GM19193 (cell line): ENCODE measurements around the gene G6PC1.

Source experiments
- POLR2A ChIP-seq: IDR thresholded peaks from 4 replicates; pipeline ENCODE4 v1.6.1; 2011; ENCODE audit not compliant: insufficient read depth, insufficient read length; ENCODE audit errors: extremely low read depth

Gene G6PC1

DNA sequence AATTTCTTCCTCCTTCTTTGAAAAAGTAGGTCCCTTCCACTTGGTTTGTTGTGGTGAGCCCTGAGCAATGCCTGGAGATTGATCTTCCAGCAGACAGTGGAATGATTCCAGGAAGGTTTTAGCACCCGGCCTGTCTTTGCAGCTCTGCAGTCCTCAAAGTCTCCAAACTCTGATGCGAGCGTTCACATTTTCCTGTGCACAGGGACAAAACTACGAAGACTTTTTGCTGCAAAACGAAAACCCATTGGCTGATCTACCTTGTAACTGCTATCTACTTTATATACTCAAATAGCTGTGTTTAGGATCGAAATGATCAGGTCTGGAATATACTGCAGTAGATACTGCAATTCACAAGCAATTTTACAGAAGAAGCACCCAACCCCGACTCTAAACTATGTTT, 21.7 kb downstream of the G6PC1 start:
- TF ChIP-seq POLR2A = no peak

DNA sequence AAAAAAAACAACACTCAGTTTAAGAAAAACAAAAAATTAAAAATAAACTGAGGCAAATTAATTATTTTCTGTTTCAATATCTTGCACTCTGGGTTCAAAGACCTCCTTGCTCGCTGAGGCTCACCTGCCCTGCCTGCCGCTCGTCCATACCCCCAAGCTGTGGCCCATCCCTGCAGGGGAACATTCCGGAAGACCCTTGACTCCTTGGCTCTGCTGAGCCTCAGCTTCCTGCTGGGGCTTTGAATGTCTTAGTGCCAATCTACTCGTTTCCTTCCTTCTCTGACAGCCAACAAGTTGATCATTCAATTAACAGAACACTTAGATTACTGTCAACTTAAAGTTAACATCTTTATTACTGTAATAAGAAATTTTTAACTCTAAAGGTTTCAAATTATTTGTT, 24.3 kb downstream of the G6PC1 start:
- no peak for TF ChIP-seq POLR2A

DNA sequence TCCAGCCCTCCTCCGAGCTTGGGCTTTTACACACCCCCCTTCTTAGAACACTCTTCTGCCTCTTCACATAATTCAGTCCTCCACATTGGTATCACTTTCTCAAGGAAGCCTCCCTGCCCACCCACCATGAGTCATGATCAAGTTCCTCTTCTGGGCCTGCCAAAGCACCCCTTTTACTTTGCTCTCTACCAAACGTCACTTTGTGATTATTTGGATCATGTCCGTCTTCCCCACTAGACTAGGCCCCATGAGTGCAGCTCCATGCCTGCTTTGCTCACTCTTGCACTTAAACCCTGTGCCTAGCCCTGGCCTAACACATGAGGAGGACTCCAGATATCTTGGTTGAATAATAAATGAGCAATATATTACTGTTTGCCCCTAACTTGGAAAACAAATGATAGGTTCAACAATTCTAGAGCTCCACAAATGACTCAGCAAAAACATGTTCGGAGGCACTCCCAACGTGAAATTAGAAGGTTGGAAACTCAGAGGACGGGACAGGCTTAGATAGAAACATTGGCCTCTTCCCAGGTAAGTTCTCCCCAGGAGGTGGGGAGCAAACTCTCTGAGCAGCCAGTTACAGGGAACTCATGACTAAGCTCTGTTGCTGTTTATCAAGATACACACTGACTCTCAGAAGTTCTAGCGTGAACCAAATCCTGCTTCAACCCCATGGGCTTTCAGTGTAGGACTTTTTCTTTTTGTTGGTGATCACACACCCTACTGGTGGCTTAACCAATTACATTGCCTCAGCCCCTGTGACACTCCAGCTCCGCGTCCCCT, 28.3 kb downstream of the G6PC1 start:
- TF ChIP-seq POLR2A = no peak

- no peak for TF ChIP-seq POLR2A
These were observed 28.9 kb downstream of the G6PC1 start for GRCh38 chr17:42929497-42929844.

DNA sequence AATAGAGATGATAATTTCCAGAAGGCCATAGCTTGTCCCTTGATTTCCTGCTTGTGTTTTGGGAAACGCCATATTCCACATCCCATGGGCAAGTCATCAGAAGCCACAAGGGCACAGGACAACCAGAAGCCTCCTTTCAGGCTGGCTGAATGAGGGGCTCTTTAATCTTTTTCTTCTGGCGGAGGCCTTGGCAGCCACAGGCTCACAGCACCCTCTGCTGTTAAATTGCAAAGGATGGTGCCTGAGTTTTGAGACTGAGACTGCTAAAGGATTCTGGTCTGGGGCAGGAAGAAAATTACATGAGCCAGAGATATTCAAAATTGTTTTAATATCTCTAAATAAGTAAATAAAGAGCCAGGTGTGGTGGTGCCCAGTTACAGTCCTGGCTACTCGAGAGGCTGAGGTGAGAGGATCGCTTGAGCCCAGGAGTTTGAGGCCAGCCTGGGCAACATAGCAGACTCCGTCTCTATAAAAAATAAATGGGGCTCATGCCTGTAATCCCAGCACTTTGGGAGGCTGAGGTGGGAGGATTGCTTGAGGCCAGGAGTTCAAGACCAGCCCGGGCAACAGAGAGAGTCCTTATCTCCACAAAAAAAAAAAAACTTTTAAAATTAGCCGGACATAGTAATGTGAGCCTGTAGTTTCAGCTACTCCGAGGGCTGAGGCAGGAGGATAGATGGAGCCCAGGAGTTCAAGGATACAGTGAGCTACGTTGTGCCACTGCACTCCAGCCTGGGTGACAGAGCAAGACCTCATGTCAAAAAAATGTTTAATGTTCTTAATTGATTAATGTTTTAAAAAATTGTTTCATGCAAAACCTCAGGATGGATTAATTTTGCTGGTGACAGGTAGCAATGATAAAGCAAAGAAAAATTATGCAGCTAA, 37.4 kb downstream of the G6PC1 start:
- TF ChIP-seq POLR2A = no peak

DNA sequence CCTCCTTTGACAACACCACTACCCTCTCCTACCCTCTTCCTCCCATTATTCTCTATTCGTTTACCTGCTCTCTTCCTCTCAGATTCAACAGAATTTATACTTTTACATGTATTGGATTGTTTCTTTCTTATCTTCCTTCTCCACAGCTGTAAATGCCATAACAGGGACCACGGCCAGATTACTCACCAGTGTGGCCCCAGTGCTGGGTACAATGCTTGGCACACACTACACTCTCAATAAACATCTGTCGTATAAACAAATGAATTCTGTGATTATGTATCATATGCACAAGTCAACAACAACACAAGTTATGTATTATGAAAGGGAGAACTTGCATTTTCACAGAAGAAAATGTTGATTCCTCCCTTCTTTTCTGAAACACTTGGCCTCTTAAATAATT, 43.6 kb downstream of the G6PC1 start:
- no peak for TF ChIP-seq POLR2A

GRCh38 chr17:42946812-42947211, 46.2 kb downstream of the G6PC1 start:
- TF ChIP-seq POLR2A = no peak

DNA sequence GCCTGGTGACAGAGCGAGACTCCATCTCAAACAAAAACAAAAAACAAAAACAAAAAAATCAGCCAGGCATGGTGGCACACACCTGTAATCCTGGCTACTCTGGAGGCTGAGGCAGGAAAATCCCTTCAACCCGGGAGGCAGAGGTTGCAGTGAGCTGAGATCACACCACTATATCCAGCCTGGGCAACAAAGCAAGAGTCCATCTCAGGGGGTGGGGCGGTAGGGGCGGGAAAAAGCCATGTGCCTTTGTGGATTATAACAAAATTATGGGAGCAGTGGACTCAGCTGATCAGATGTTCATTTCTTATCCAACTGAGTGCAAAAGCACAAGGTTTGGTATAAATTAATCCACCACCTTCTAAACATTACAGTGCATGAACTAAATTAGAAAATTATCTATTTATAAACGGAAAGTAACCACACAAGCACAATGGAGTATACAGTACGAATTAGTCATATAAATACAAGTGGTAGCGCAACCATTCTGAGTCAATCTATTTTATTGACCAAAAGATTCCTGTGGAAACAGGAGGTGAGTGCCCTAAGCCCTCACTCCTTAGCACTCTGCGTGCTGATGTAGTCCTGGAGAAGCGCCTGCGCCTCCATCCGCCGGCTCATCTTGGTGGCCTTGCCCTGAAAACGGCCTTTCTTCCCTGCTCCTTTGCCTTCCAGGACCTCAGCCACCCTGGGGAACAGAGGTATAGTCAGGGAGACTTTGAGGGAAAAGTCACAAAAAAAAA, 49.6 kb downstream of the G6PC1 start:
- no peak for TF ChIP-seq POLR2A
